H1 (cell line): ENCODE measurements around the gene PSMB11. TPM values are rescaled to one million over a fixed set of nuclear protein-coding genes. Genes with fewer than 3 reads are reported as not detected.

Experiments
- ASH2L ChIP-seq: fragments of 200-600, 300-600 bp; sonication (generic); IDR thresholded peaks from one replicate; pipeline ENCODE4 v1.7.1; 2017; ENCODE audit warnings: low read length
- CTCF ChIP-seq, 3 experiments: IDR thresholded peaks; 1 replicate in 2 of 3; 2 replicates in 1 of 3; pipeline versions ENCODE4 v1.5.1 to v1.6.1; 2011; ENCODE audit warnings: low read length in 3 of 3, mild to moderate bottlenecking in 3 of 3, inconsistent platforms in 2 of 3, low read depth in 1 of 3, moderate library complexity in 1 of 3; ENCODE audit not compliant: insufficient read depth in 1 of 3; ENCODE audit errors: control extremely low read depth in 1 of 3
- RAD21 ChIP-seq, 2 experiments: IDR thresholded peaks in 1 of 2; conservative IDR thresholded peaks in 1 of 2; 2 replicates each; pipeline ENCODE4 v1.6.1; 2011; ENCODE audit warnings: low read depth in 2 of 2, low read length in 2 of 2, improper control_type of control experiment in 1 of 2, inconsistent platforms in 1 of 2, mild to moderate bottlenecking in 1 of 2, moderate library complexity in 1 of 2
- SIRT6 ChIP-seq: IDR thresholded peaks from one replicate; pipeline ENCODE4 v1.7.1; 2012; ENCODE audit warnings: low read length, inconsistent platforms
- polyA plus RNA-seq, 7 experiments: library from polyadenylated mRNA; depleted of rRNA in 3 of 7; stranded (reverse) in 5 of 7; unstranded in 2 of 7; fragments of >200 nt in 5 of 7; fragments of 200-250 nt in 2 of 7; gene quantifications; 1 replicate in 5 of 7; 2 replicates in 1 of 7; 4 replicates in 1 of 7; pipeline versions ENCODE4 v1.2.1 to v1.2.3, GENCODE V29; 2011 to 2013; ENCODE audit warnings: missing spikeins in 2 of 7, mixed read lengths in 2 of 7
- total RNA-seq: library from RNA; stranded (reverse); fragmentation: NEBNext Ultra II Directional; extraction: Animal tissue kit (Norgen Biotek cat#: 25700); gene quantifications from 2 replicates; pipeline ENCODE4 v1.2.1, GENCODE V29; 2021

PSMB11 gene
- total and polyA plus RNA-seq, 2 of the 8 experiments (the other 6 are each of a cell fraction or from before 2014, with no cell fraction given), result not detected

GRCh38 chr14:23021889-23022442 is 20.0 kb upstream of the PSMB11 start (continued):
- no peak for TF ChIP-seq CTCF (IDR thresholded peaks at IDR 0.05; ENCODE audit: control extremely low read depth in 1 of 3, insufficient read depth in 1 of 3, low read depth in 1 of 3, low read length in 3 of 3)
- no peak for TF ChIP-seq RAD21 (IDR thresholded peaks at IDR 0.05 in 1 of 2, conservative IDR thresholded peaks at IDR 0.05 in 1 of 2; ENCODE audit: low read depth in 2 of 2, low read length in 2 of 2)
- TF ChIP-seq SIRT6, result no peak
- TF ChIP-seq ASH2L, result no peak
